A549 (cell line): ENCODE measurements around the gene C5. TPM values are rescaled to one million over a fixed set of nuclear protein-coding genes. Genes with fewer than 3 reads are reported as not detected.

ENCODE experiments used
- ATAC-seq, 2 experiments: fragments of 200-7000 bp in 1 of 2; fragments of >200 bp in 1 of 2; cut with Nextera tagmentation in 1 of 2; cut with Tn5 transposase in 1 of 2; 3 replicates each; pipeline versions ENCODE4 v1.8.0 to v1.9.1; 2018 to 2020; ENCODE audit warnings: mild to moderate bottlenecking in 1 of 2, moderate library complexity in 1 of 2
- CTCF ChIA-PET: fragments of 300-600 bp; sonication (Branson Sonifier 250); formaldehyde crosslinking; extraction: SDS; loops from one replicate; lab custom pipeline; 2021; ENCODE audit warnings: antibody characterized with exemption, inconsistent platforms; lab: Yijun Ruan, JAX
- POLR2A ChIA-PET: fragments of 350-600 bp; formaldehyde crosslinking; extraction: SDS; loops from one replicate; lab custom pipeline; 2021; ENCODE audit warnings: antibody characterized with exemption, inconsistent platforms; lab: Yijun Ruan, JAX
- DNase-seq, 2 experiments: peaks; one replicate each; pipeline versions ENCODE4 v3.0.0 to v3.0.0-alpha.2; 2011 to 2016; ENCODE audit warnings: low read depth in 1 of 2, low spot score in 1 of 2
- FAIRE-seq: peaks from 2 replicates; lab custom pipeline; 2011; peaks lifted over from hg19 to GRCh38; lab: Jason Lieb, UNC
- H3K27ac ChIP-seq, 2 experiments: fragments of >200 bp; sonication (Bioruptor Twin); formaldehyde crosslinking; 3 replicates each; pipeline ENCODE4 v1.5.1; 2016 to 2017
- H3K4me1 ChIP-seq: fragments of >200 bp; sonication (Bioruptor Twin); formaldehyde crosslinking; 3 replicates; pipeline ENCODE4 v1.6.1; 2016
- H3K4me2 ChIP-seq: fragments of >200 bp; sonication (Bioruptor Twin); formaldehyde crosslinking; 3 replicates; pipeline ENCODE4 v1.6.1; 2016
- H3K4me3 ChIP-seq: fragments of >200 bp; sonication (Bioruptor Twin); formaldehyde crosslinking; 3 replicates; pipeline ENCODE4 v1.5.1; 2016
- H3K9me3 ChIP-seq: fragments of >200 bp; sonication (Bioruptor Twin); formaldehyde crosslinking; 3 replicates; pipeline ENCODE4 v1.6.1; 2016
- ATOH8 ChIP-seq: fragments of 250-450 bp; sonication (Bioruptor Pico); IDR thresholded peaks from 2 replicates; pipeline ENCODE4 v1.5.0; 2020; ENCODE audit warnings: low read depth, mild to moderate bottlenecking, moderate library complexity
- BCL3 ChIP-seq: fragments of >200 bp; sonication (Bioruptor Twin); formaldehyde crosslinking; IDR thresholded peaks from 3 replicates; pipeline ENCODE4 v1.6.1; 2016
- BHLHE40 ChIP-seq: IDR thresholded peaks from 2 replicates; pipeline ENCODE4 v1.6.1; 2012; ENCODE audit warnings: low read depth, low read length, inconsistent platforms
- CBX2 ChIP-seq: fragments of 200-600 bp; sonication (generic); IDR thresholded peaks from 2 replicates; pipeline ENCODE4 v1.6.1; 2016; ENCODE audit warnings: low read depth, mild to moderate bottlenecking, borderline replicate concordance
- CHD2 ChIP-seq: fragments of 150-350 bp; IDR thresholded peaks from 2 replicates; pipeline ENCODE4 v1.6.1; 2014; ENCODE audit warnings: low read length; ENCODE audit not compliant: partially characterized antibody
- E2F6 ChIP-seq: IDR thresholded peaks from 2 replicates; pipeline ENCODE4 v1.6.1; 2012; ENCODE audit warnings: low read depth, borderline replicate concordance
- EHF ChIP-seq: fragments of 250-450 bp; sonication (Bioruptor Pico); IDR thresholded peaks from 2 replicates; pipeline ENCODE4 v1.5.0; 2020; ENCODE audit warnings: mild to moderate bottlenecking
- EHMT2 ChIP-seq: fragments of 200-600 bp; sonication (generic); IDR thresholded peaks from 2 replicates; pipeline ENCODE4 v1.6.1; 2016; ENCODE audit warnings: antibody characterized with exemption, low read depth, mild to moderate bottlenecking, moderate library complexity
- FOSL2 ChIP-seq, 2 experiments: fragments of 450-650 bp in 1 of 2; fragments of >200 bp in 1 of 2; sonication (Bioruptor Twin) in 1 of 2; formaldehyde crosslinking; IDR thresholded peaks; 2 replicates each; pipeline versions ENCODE4 v1.5.0 to v1.6.1; 2016 to 2020; ENCODE audit warnings: mild to moderate bottlenecking in 1 of 2, moderate library complexity in 1 of 2
- FOXS1 ChIP-seq: fragments of 250-450 bp; sonication (Bioruptor Pico); IDR thresholded peaks from 2 replicates; pipeline ENCODE4 v1.5.0; 2020; ENCODE audit warnings: mild to moderate bottlenecking, moderate library complexity
- HDAC2 ChIP-seq: fragments of 200-600 bp; sonication (generic); IDR thresholded peaks from 2 replicates; pipeline ENCODE4 v1.6.1; 2016
- HEYL ChIP-seq: fragments of 250-450 bp; sonication (Bioruptor Pico); IDR thresholded peaks from 2 replicates; pipeline ENCODE4 v1.8.0; 2021; ENCODE audit warnings: mild to moderate bottlenecking, moderate library complexity
- HMGXB4 ChIP-seq: fragments of 250-450 bp; sonication (Bioruptor Pico); IDR thresholded peaks from 2 replicates; pipeline ENCODE4 v1.5.0; 2021; ENCODE audit warnings: mild to moderate bottlenecking, moderate library complexity, borderline replicate concordance
- HOXA7 ChIP-seq: fragments of 250-450 bp; sonication (Bioruptor Pico); IDR thresholded peaks from 2 replicates; pipeline ENCODE4 v1.5.0; 2020; ENCODE audit warnings: mild to moderate bottlenecking, moderate library complexity
- MAFK ChIP-seq: fragments of 450-650 bp; IDR thresholded peaks from 2 replicates; pipeline ENCODE4 v1.6.1; 2014; ENCODE audit not compliant: partially characterized antibody
- MAX ChIP-seq: IDR thresholded peaks from 2 replicates; pipeline ENCODE4 v1.6.1; 2012
- NFE2L2 ChIP-seq: fragments of 150-350 bp; conservative IDR thresholded peaks from 2 replicates; pipeline ENCODE4 v1.6.1; 2014; ENCODE audit warnings: low read length
- NPAS2 ChIP-seq: fragments of 250-450 bp; sonication (Bioruptor Pico); IDR thresholded peaks from 2 replicates; pipeline ENCODE4 v1.8.0; 2022; ENCODE audit warnings: mild to moderate bottlenecking, moderate library complexity, borderline replicate concordance
- PBX3 ChIP-seq: IDR thresholded peaks from 2 replicates; pipeline ENCODE4 v1.6.1; 2012
- RAD21 ChIP-seq, 2 experiments: fragments of >200 bp in 1 of 2; sonication (Bioruptor Twin) in 1 of 2; formaldehyde crosslinking in 1 of 2; IDR thresholded peaks in 1 of 2; conservative IDR thresholded peaks in 1 of 2; 2 replicates in 1 of 2; 3 replicates in 1 of 2; pipeline ENCODE4 v1.6.1; 2012 to 2018; ENCODE audit warnings: inconsistent platforms in 1 of 2
- RARB ChIP-seq: fragments of 250-450 bp; sonication (Bioruptor Pico); IDR thresholded peaks from 2 replicates; pipeline ENCODE4 v1.8.0; 2021; ENCODE audit warnings: mild to moderate bottlenecking, moderate library complexity
- REST ChIP-seq: fragments of 200-600 bp; sonication (generic); IDR thresholded peaks from 2 replicates; pipeline ENCODE4 v1.6.1; 2016; ENCODE audit warnings: antibody characterized with exemption, mild to moderate bottlenecking, moderate library complexity
- RFX5 ChIP-seq: fragments of 450-650 bp; IDR thresholded peaks from 2 replicates; pipeline ENCODE4 v1.7.1; 2014; ENCODE audit warnings: antibody characterized with exemption, mild to moderate bottlenecking, moderate library complexity
- TFCP2L1 ChIP-seq: fragments of 250-450 bp; sonication (Bioruptor Pico); IDR thresholded peaks from 2 replicates; pipeline ENCODE4 v1.5.0; 2021; ENCODE audit warnings: mild to moderate bottlenecking
- WGBS: methylation state at CpG from one replicate; pipeline ENCODE4 v1.1.6; 2017; ENCODE audit errors: missing lambda C conversion rate; 5-methylcytosine and 5-hydroxymethylcytosine counted together
- polyA plus RNA-seq, 4 experiments: library from polyadenylated mRNA; depleted of rRNA in 3 of 4; stranded (reverse); fragments of >200 nt; fragmentation: RNase III in 1 of 4; extraction: RNeasy Plus Mini Kit Qiagen cat#74134 plus additional on column Dnase treatment in 1 of 4; gene quantifications; 2 replicates in 3 of 4; 3 replicates in 1 of 4; pipeline ENCODE4 v1.2.3, GENCODE V29; 2011 to 2017

Gene C5
- polyA plus RNA-seq, 2 of the 4 experiments (the other 2 are of a cell fraction), result 17.1 to 115 TPM

- Histone ChIP-seq H3K4me3 (no peak overlapping the region), H3K27ac (no peak overlapping the region), H3K4me2 (no peak overlapping the region), H3K4me1 (no peaks in the 10 kb centered on the region), H3K9me3 (no peaks in the 10 kb centered on the region)
- TF ChIP-seq BHLHE40 (no peak), EHF (CRISPR knock-in tag) (no peak), MAFK (no peak), MAX (no peak)
- FAIRE-seq (no peak), ATAC-seq (no peak), DNase-seq (no peak)
- ChIA-PET CTCF (interaction anchor here (1.6 kb wide), 1 partner anchor 33 kb away, joined by 3 read pairs; no protein-coding TSS in a partner anchor), POLR2A (no interaction called here)
- 87% methylated on average over 3 of the region's 3 CpGs for WGBS
Observed at GRCh38 chr9:121088576-121088975, 38.5 kb upstream of the C5 start.

GRCh38 chr9:121085661-121086060 lies 35.6 kb upstream of the C5 start:
- Histone ChIP-seq H3K4me1 (no peaks in the 10 kb centered on the region), H3K27ac (no peak overlapping the region), H3K4me2 (no peak overlapping the region), H3K9me3 (no peaks in the 10 kb centered on the region), H3K4me3 (no peak overlapping the region)
- ATAC-seq, result no peak
- no peak for TF ChIP-seq RFX5
- no peak for TF ChIP-seq BHLHE40
- TF ChIP-seq E2F6, result no peak
- no peak for TF ChIP-seq EHMT2
- TF ChIP-seq ATOH8 (CRISPR knock-in tag), result no peak
- no peak for TF ChIP-seq PBX3
- no peak for DNase-seq
- 45% methylated on average over 1 of the region's 1 CpG for WGBS
- POLR2A ChIA-PET, result no interaction called here
- FAIRE-seq, result no peak
- CTCF ChIA-PET, result no interaction called here

GRCh38 chr9:121082075-121082474 lies 32.0 kb upstream of the C5 start:
- ATAC-seq, result no peak; a peak in 1 of 6 replicates
- no peak for FAIRE-seq
- Histone ChIP-seq H3K9me3 (no peaks in the 10 kb centered on the region), H3K4me1 (no peaks in the 10 kb centered on the region), H3K4me3 (no peak overlapping the region), H3K27ac (no peak overlapping the region), H3K4me2 (no peak overlapping the region)
- WGBS, result 66% methylated on average over 1 of the region's 1 CpG
- DNase-seq, result no peak
- ChIA-PET POLR2A (no interaction called here), CTCF (interaction anchor here (0.8 to 3.2 kb wide), 9 partner anchors 8 to 289 kb away, joined by 3 to 14 read pairs (median 3); partner anchors contain the start of gene FBXW2)
- TF ChIP-seq HOXA7, result no peak
- TF ChIP-seq CHD2, result no peak
- TF ChIP-seq HMGXB4 (CRISPR knock-in tag), result no peak
- no peak for TF ChIP-seq BCL3
- TF ChIP-seq CBX2, result no peak
- TF ChIP-seq TFCP2L1 (CRISPR knock-in tag), result no peak
- TF ChIP-seq NFE2L2, result no peak
- no peak for TF ChIP-seq HEYL (CRISPR knock-in tag)
- no peak for TF ChIP-seq EHMT2
- TF ChIP-seq FOSL2 (IDR thresholded peaks at IDR 0.05), result no peak
- TF ChIP-seq FOSL2 (CRISPR knock-in tag; IDR thresholded peaks at IDR 0.05), result no peak
- no peak for TF ChIP-seq RARB (CRISPR knock-in tag)
- TF ChIP-seq NPAS2 (CRISPR knock-in tag), result no peak
- no peak for TF ChIP-seq RAD21 (conservative IDR thresholded peaks at IDR 0.05 in 1 of 2, IDR thresholded peaks at IDR 0.05 in 1 of 2)
- TF ChIP-seq REST, result no peak
- no peak for TF ChIP-seq FOXS1 (CRISPR knock-in tag)
- TF ChIP-seq HDAC2, result no peak
